Hypothalamus (tissue), 51 donors: ENCODE data around the gene FAM163A.
A peak's percentile ranks its signal among the peaks of the same experiment; 100 is the strongest.
"Not testable (repeated sequence)": the region's sequence is repeated elsewhere in the genome, so short reads cannot be mapped to it uniquely, and the experiment has no call there.

Experiments
- DNase-seq, 51 donors: peaks; one replicate each; lab custom pipeline; 2025; lab: John Stamatoyannopoulos, UW

Gene FAM163A

DNA sequence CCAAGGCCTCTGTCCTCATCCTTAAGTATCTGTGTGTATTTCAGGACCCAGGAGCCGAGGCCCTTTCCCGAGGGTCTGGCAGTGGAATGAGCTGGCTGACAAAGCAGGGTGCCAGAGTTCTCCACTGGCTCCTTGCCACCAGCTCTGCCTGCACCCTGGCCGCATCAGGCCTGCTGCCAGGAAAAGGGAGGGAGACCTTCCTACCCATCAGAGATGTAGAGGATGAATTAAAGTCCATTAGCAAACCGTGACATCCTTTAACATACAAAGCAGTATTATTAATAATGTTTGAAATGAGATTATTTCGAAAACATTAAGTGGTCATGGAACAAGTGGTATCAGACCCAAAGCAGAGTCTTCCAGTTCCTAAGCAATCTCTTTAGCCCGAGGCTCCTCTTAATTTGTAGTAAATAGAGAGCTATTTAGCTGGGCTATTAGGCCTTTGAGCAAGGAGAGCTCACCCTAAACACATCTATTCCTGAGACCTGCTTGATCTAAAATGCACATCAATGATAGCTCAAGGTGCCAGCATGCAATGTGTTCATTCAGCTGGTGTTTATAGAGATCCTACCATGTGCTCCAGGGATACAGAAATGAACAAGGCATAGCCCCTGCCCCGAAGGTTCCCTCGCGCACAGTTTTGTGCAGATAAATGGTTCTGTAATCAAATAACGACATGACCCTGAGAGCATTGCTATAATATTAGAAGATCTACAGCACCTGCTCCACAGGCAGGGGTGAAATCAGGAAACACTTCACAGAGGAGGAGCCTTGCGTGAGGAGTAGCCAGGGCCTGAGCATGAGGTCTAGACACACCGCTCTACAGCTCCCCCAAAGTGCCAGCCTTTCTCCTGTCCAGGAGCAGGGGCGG is 44.0 kb downstream of the FAM163A start:
- no peak for DNase-seq

- no peak for DNase-seq
These were observed 45.2 kb downstream of the FAM163A start for GRCh38 chr1:179788259-179788658.

- DNase-seq = no peak
These were observed 50.2 kb downstream of the FAM163A start for GRCh38 chr1:179793281-179793680.

GRCh38 chr1:179794146-179794545 is 51.1 kb downstream of the FAM163A start:
- DNase-seq = no peak

GRCh38 chr1:179794669-179795068 is 51.6 kb downstream of the FAM163A start:
- DNase-seq = no peak

DNA sequence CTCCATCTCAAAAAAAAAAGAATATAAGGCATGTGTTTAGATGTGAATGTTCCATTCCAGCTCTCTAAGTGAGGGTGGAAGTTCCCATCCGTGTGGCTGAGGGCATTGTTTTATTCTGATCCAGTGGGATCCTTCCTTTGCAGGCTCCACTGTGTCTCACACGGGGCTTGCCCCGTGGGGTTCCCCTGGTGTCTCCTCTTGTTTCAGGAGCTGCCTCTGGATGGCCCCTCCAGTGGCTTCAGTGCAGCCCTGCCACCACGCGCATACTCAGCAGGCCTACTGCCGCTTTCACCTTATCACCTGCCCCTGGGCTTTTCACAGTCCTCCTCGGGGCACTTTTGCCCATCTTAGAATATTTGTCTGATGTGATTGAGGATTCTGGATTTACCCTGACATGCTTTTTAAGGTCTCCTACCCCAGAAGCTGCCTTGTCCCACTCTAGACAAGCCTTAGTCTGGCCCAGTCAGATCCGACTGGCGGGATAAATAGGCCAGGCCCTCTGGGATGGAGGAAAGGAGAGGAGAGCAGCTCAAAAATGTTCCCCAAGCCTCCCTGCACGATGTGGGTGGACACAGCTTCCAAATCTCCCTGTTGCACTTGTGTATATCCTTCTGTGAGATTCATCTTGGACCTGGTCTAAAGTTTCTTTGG is 55.2 kb downstream of the FAM163A start:
- no peak for DNase-seq

DNA sequence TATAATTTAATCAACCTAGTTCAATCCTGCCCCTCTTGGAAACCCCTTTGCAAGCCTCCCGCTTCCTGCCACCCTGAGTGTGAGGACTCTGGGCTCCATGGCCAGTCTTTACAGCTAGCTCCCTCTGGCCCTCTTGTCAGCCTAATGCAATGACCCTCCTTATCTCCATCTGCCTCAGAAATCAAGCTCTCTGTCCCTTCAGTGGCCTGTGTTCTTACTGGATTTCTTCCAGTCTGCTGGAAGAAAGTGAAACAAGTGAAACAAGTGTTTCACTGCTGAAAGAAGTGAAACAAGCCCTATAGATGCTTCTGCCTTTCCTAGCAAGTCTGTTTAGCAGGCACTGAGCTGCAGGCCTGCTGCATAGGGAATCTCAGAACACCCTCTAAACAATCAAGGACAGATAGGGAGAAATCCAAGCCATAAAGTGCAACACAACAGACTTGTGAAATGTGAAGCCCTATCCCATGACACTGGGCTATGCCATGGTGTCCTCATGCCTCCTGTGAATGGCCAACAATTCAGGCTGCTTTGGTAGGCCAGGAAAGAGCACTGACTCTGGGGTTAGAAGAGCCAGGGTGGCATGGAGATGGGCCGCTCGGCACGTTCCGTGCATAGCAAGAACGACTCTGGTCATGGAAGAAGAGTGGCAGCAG is 55.9 kb downstream of the FAM163A start:
- no peak for DNase-seq

DNA sequence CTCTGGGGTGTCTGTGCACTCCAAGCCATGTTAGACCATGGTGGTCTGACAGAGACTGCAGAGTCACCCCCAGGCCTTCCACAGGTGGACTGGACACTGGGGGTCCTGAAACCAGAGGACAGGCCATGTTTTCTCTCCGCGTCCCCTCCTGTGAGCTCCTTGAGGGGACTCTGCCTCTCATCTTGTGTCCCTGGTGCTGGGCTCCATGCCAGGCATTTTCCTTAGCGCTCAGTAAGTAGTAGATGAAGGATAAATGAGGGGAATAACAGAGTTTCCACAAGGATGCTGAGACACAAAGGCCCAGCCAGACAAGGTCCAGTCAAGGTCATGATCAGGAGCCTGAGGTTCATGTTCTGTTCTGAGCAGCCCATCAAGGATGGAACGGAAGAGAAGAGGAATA is 57.4 kb downstream of the FAM163A start:
- DNase-seq = no peak

DNA sequence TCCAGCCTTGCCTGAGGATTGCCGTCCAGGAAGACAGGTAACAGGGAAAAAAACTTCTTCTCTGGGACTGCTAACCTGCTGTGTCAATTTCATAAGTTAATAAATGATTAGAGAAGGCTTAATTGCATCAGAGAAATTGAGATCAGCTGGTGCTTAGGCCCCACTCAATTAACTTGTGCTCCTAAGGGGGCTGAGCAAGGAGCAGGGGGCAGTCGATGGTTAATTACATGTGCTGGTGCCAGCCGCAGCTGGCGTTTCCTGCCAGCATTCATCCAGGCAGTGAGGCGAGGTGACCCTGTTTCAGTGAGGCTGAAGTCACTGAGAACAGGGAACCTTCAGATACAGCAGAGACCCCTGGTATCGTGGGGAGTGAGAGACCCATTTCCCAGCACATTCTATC is 60.0 kb downstream of the FAM163A start:
- DNase-seq = no peak

- no peak for DNase-seq
These were observed 60.8 kb downstream of the FAM163A start for GRCh38 chr1:179803918-179804317.

DNA sequence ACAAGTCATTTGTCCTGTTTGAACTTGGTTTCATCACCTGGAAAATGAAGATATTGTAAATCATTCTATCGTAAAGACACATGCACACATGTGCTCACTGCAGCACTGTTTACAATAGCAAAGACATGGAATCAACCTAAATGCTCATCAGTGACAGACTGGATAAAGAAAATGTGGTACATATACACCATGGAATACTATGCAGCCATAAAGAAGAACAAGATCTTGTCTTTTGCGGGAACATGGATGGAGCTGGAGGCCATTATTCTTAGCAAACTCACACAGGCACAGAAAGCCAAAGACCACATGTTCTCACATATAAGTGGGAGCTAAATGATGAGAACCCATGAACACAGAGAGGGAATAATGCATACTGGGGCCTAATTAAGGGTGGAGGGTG is 61.3 kb downstream of the FAM163A start:
- DNase-seq = not testable (repeated sequence)

DNA sequence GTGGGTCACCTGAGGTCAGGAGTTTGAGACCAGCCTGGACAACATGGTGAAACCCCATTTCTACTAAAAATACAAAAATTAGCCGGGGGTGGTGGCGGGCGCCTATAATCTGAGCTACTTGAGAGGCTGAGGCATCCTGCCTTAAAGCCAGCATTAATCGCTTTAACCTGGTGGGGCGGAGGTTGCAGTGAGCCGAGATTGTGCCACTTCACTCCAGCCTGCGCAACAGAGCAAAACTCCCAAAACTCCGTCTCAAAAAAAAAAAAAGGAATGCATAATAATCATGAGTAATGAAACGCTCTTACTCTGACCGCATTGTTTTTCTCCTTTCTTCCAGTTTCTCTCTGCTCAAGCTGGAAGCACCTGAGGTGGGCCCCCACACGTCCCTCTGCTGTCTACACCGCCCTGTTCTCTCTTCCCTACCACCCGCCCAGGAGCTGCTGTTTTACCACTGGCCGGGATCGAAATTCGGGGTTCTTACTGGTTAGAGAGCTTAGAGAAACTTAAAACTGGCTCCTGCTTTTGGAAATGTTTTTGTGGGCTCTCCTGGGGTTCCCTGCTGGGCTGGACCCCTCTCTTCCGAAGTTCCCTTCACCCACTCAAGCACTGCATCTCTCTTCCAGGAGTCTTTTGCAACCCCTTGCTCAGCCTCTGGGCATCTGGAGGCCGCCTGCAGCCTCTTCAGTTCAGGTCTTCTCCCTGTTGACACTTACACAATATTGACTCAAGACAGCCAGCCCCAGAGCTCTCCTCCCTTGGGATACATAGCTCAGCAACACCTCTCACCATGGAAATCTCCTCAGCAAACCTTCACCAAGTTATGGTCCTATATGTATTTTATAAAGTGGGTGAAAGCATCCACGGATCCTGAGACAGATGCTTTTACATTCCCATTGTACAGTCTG is 62.5 kb downstream of the FAM163A start:
- DNase-seq = no peak

GRCh38 chr1:179806333-179806732 is 63.2 kb downstream of the FAM163A start:
- no peak for DNase-seq

DNA sequence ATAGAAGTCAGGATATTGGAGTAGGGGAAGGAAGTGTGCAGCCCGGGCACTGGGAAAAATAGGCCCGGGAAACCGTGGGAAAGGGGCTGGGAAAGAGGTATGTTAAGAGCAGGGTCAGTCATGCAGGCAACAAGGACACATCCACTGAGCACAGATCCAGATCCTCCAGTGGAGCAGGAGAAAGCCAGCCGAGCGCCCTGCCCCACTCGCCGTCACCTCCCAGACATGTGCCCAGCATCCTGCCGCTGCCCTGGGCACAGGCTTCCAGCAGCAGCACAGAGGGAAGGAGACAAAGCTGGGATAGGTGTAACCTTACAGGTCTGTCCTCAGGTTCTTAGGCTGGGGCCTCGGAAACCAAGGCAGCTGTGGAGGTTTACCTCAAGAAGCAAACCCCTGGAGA is 64.2 kb downstream of the FAM163A start:
- no peak for DNase-seq

- DNase-seq = no peak
These were observed 64.8 kb downstream of the FAM163A start for GRCh38 chr1:179807691-179808485.

- no peak for DNase-seq
These were observed 65.4 kb downstream of the FAM163A start for GRCh38 chr1:179808503-179808902.

DNA sequence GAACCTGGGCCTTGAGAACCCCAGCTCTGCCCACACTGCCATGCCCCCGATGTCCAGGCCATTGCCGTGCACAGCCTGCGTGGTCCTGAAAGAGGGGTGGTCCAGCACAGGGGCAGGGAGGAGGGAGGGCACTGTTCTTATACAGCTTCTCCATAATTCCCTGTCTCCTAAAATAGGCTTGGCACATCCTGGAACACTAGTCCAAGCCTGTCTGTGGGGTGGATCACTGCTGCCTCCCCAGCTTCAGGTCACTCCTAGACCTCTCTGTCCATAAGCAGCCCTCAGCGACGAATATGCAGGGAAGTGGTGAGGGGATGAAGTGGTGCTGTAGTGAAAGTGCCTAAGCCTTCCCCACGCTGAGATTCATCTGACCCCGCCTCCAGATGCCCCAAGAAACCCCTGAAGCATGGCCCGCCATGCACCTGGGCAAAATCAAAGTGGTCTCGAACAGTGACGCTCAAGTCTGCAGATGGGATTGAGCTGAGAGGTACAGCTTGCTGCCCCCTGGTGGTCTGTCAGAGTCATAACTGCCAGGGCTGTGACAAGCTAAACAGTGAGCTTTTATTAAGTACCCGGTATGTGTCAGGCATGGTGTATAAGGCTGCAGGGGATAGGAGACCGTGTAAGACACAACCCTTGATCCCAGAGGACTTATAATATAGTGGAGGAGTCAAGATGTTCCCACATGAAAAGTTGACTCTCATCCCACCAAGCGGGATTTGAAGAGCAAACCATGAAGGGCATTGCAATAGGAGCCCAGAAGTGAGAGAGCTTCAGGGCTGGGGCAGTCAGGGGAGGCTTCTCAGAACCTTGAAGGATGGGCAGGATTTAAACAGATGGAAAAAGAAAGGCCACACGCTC is 66.6 kb downstream of the FAM163A start:
- peak in 41 of 51 donors; percentile 3 to 73 (median 43) for DNase-seq

- no peak for DNase-seq
These were observed 67.2 kb downstream of the FAM163A start for GRCh38 chr1:179810367-179810715.
